ENCODE data around the gene ALAS1.

GRCh38 chr3:52227117-52227516 lies 29.2 kb downstream of the ALAS1 start:
- no peak for TF ChIP-seq EZH2 (IDR thresholded peaks at IDR 0.05; ENCODE audit: borderline replicate concordance, low read length)
- TF ChIP-seq CTCF (IDR thresholded peaks at IDR 0.05; ENCODE audit: low read length), result peak; percentile 38; the same call in 1 of the 2 replicates
